Trophoblast cell (in vitro differentiated cells and primary cell): ENCODE measurements around the gene CDC37. TPM values are rescaled to one million over a fixed set of nuclear protein-coding genes. Genes with fewer than 3 reads are reported as not detected.

Experiments used
- DNase-seq, 2 donors: peaks; one replicate each; pipeline ENCODE4 v3.0.0-alpha.2; 2016
- H2AFZ ChIP-seq: 2 replicates; pipeline ENCODE4 v1.6.1; 2013; ENCODE audit warnings: low read length, moderate library complexity, mild to moderate bottlenecking; ENCODE audit not compliant: insufficient read depth, poor library complexity
- H2AK5ac ChIP-seq: 2 replicates; pipeline ENCODE4 v1.6.1; 2013; ENCODE audit warnings: mild to moderate bottlenecking, low read length
- H2BK120ac ChIP-seq: 2 replicates; pipeline ENCODE4 v1.6.1; 2013; ENCODE audit warnings: low read length, mild to moderate bottlenecking, moderate library complexity; ENCODE audit not compliant: insufficient read depth, poor library complexity
- H2BK12ac ChIP-seq: 2 replicates; pipeline ENCODE4 v1.6.1; 2013; ENCODE audit warnings: mild to moderate bottlenecking, low read length, moderate library complexity
- H2BK5ac ChIP-seq: 2 replicates; pipeline ENCODE4 v1.6.1; 2013; ENCODE audit warnings: low read length, low read depth, moderate library complexity, mild to moderate bottlenecking; ENCODE audit not compliant: poor library complexity
- H3K14ac ChIP-seq: 2 replicates; pipeline ENCODE4 v1.6.1; 2013; ENCODE audit warnings: mild to moderate bottlenecking, low read length
- H3K18ac ChIP-seq: 2 replicates; pipeline ENCODE4 v1.6.1; 2013; ENCODE audit warnings: mild to moderate bottlenecking, low read length
- H3K23ac ChIP-seq: 2 replicates; pipeline ENCODE4 v1.6.1; 2013; ENCODE audit warnings: low read length
- H3K27ac ChIP-seq: 2 replicates; pipeline ENCODE4 v1.5.1; 2013; ENCODE audit warnings: low read depth, mild to moderate bottlenecking, inconsistent platforms, low read length, moderate library complexity
- H3K27me3 ChIP-seq: 2 replicates; pipeline ENCODE4 v1.6.1; 2013; ENCODE audit warnings: inconsistent platforms, mild to moderate bottlenecking, low read length, moderate library complexity; ENCODE audit not compliant: insufficient read depth
- H3K36me3 ChIP-seq, 2 experiments: 1 replicate in 1 of 2; 2 replicates in 1 of 2; pipeline ENCODE4 v1.6.1; 2013; ENCODE audit warnings: low read length in 2 of 2, mild to moderate bottlenecking in 2 of 2, moderate library complexity in 1 of 2; ENCODE audit not compliant: insufficient read depth in 2 of 2, control insufficient read depth in 1 of 2
- H3K4ac ChIP-seq: 2 replicates; pipeline ENCODE4 v1.6.1; 2013; ENCODE audit warnings: low read depth, mild to moderate bottlenecking, low read length, moderate library complexity
- H3K4me1 ChIP-seq, 2 experiments: 1 replicate in 1 of 2; 2 replicates in 1 of 2; pipeline ENCODE4 v1.6.1; 2013; ENCODE audit warnings: low read length in 2 of 2, mild to moderate bottlenecking in 2 of 2, moderate library complexity in 1 of 2; ENCODE audit not compliant: insufficient read depth in 2 of 2, control insufficient read depth in 1 of 2
- H3K4me2 ChIP-seq: 2 replicates; pipeline ENCODE4 v1.6.1; 2013; ENCODE audit warnings: inconsistent platforms, mild to moderate bottlenecking, low read length, moderate library complexity
- H3K4me3 ChIP-seq: 2 replicates; pipeline ENCODE4 v1.5.1; 2013; ENCODE audit warnings: mild to moderate bottlenecking, low read depth, low read length, inconsistent platforms
- H3K79me1 ChIP-seq: one replicate; pipeline ENCODE4 v1.6.1; 2013; ENCODE audit warnings: low read length
- H3K79me2 ChIP-seq: 2 replicates; pipeline ENCODE4 v1.6.1; 2013; ENCODE audit warnings: low read length, mild to moderate bottlenecking; ENCODE audit not compliant: control insufficient read depth, insufficient read depth, poor library complexity
- H3K9ac ChIP-seq: 2 replicates; pipeline ENCODE4 v1.6.1; 2013; ENCODE audit warnings: mild to moderate bottlenecking, low read length
- H3K9me3 ChIP-seq: 2 replicates; pipeline ENCODE4 v1.6.1; 2013; ENCODE audit warnings: low read depth, mild to moderate bottlenecking, control low read depth, inconsistent platforms, low read length; ENCODE audit not compliant: insufficient read depth
- H4K12ac ChIP-seq: 2 replicates; pipeline ENCODE4 v1.6.1; 2013; ENCODE audit warnings: low read depth, mild to moderate bottlenecking, low read length, moderate library complexity
- H4K8ac ChIP-seq: 2 replicates; pipeline ENCODE4 v1.6.1; 2013; ENCODE audit warnings: low read depth, mild to moderate bottlenecking, low read length, moderate library complexity
- H4K91ac ChIP-seq: one replicate; pipeline ENCODE4 v1.6.1; 2013; ENCODE audit warnings: low read depth, mild to moderate bottlenecking, low read length, moderate library complexity
- WGBS: extraction: QIAGEN DNeasy Blood & Tissue Kit; methylation state at CpG from one replicate; pipeline ENCODE4 v1.1.7; 2013; ENCODE audit warnings: missing lambda C conversion rate; ENCODE audit not compliant: insufficient read length, insufficient coverage; ENCODE audit errors: extremely low coverage; 5-methylcytosine and 5-hydroxymethylcytosine counted together
- polyA plus RNA-seq: library from polyadenylated mRNA; stranded (reverse); fragments of 200-250 nt; gene quantifications from 2 replicates; pipeline ENCODE4 v1.2.3, GENCODE V29; 2013

Gene CDC37
- polyA plus RNA-seq = 163 and 166 TPM in 2 replicates

- Histone ChIP-seq H4K12ac (peak within 1 kb of the TSS; percentile 35), H4K91ac (peak within 1 kb of the TSS; percentile 41), H2BK120ac (peak within 1 kb of the TSS; percentile 80), H3K4me2 (peak within 1 kb of the TSS; percentile 100), H2AK5ac (peak within 1 kb of the TSS; percentile 28), H3K4ac (peak within 1 kb of the TSS; percentile 88), H3K4me1 (peaks cover 4 to 13% of the 10 kb centered on the region in 2 experiments), H2AFZ (peak within 1 kb of the TSS; percentile 83), H3K27ac (no peak within 1 kb of the TSS), H3K9ac (peak within 1 kb of the TSS; percentile 85), H2BK5ac (peak within 1 kb of the TSS; percentile 18), H3K14ac (peak within 1 kb of the TSS; percentile 36), H3K79me2 (peaks cover 12% of the 10 kb centered on the region), H3K9me3 (no peaks in the 10 kb centered on the region), H3K36me3 (peaks cover 5 to 16% of the 10 kb centered on the region in 2 experiments), H2BK12ac (no peak within 1 kb of the TSS), H3K23ac (no peak within 1 kb of the TSS), H3K18ac (peak within 1 kb of the TSS; percentile 34), H3K79me1 (peaks cover 6% of the 10 kb centered on the region), H4K8ac (peak within 1 kb of the TSS; percentile 82), H3K27me3 (peaks cover 12% of the 10 kb centered on the region), H3K4me3 (peak within 1 kb of the TSS; percentile 94)
- DNase-seq = peak; percentile 98 to 99
- no CpG with 5 or more reads among the region's 69 CpGs for WGBS
These were observed at the start of gene CDC37 for GRCh38 chr19:10403137-10404021. TSS of gene CDC37 (minus strand) at chr19:10403542. CDS start at chr19:10403479, 63 bp downstream.

- H3K79me2 ChIP-seq = no peaks in the 10 kb centered on the region
- H2BK12ac ChIP-seq = no peak overlapping the region
- H2BK120ac ChIP-seq = no peak overlapping the region
- H3K18ac ChIP-seq = no peak overlapping the region
- H2AFZ ChIP-seq = no peak overlapping the region
- H4K91ac ChIP-seq = no peak overlapping the region
- no peak overlapping the region for H4K12ac ChIP-seq
- H3K23ac ChIP-seq = no peak overlapping the region
- no peaks in the 10 kb centered on the region for H3K36me3 ChIP-seq
- no peak overlapping the region for H3K4me2 ChIP-seq
- no peak for DNase-seq
- H3K27ac ChIP-seq = no peak overlapping the region
- no peaks in the 10 kb centered on the region for H3K4me1 ChIP-seq
- no peak overlapping the region for H4K8ac ChIP-seq
- WGBS = no CpG with 5 or more reads among the region's 25 CpGs
- no peak overlapping the region for H2BK5ac ChIP-seq
- peak overlapping the region; percentile 41 for H3K4me3 ChIP-seq
- no peaks in the 10 kb centered on the region for H3K79me1 ChIP-seq
- H3K9ac ChIP-seq = no peak overlapping the region
- H2AK5ac ChIP-seq = no peak overlapping the region
- no peaks in the 10 kb centered on the region for H3K27me3 ChIP-seq
- peaks cover 3% of the 10 kb centered on the region for H3K9me3 ChIP-seq
- H3K4ac ChIP-seq = no peak overlapping the region
- H3K14ac ChIP-seq = no peak overlapping the region
These were observed 47.7 kb upstream of the CDC37 start for GRCh38 chr19:10450853-10451609.

- WGBS = no CpG with 5 or more reads among the region's 14 CpGs
- DNase-seq = no peak
- H3K4ac ChIP-seq = no peak overlapping the region
- no peak overlapping the region for H3K4me2 ChIP-seq
- H3K4me1 ChIP-seq = no peaks in the 10 kb centered on the region
- no peak overlapping the region for H4K91ac ChIP-seq
- H3K18ac ChIP-seq = no peak overlapping the region
- H3K9ac ChIP-seq = no peak overlapping the region
- H3K27ac ChIP-seq = no peak overlapping the region
- no peaks in the 10 kb centered on the region for H3K79me2 ChIP-seq
- H4K8ac ChIP-seq = no peak overlapping the region
- H2AFZ ChIP-seq = no peak overlapping the region
- no peaks in the 10 kb centered on the region for H3K79me1 ChIP-seq
- H2BK5ac ChIP-seq = no peak overlapping the region
- no peak overlapping the region for H3K4me3 ChIP-seq
- H3K36me3 ChIP-seq = no peaks in the 10 kb centered on the region
- no peak overlapping the region for H2BK12ac ChIP-seq
- H3K14ac ChIP-seq = no peak overlapping the region
- H2AK5ac ChIP-seq = no peak overlapping the region
- no peak overlapping the region for H2BK120ac ChIP-seq
- H4K12ac ChIP-seq = no peak overlapping the region
- H3K23ac ChIP-seq = no peak overlapping the region
- no peaks in the 10 kb centered on the region for H3K27me3 ChIP-seq
- H3K9me3 ChIP-seq = peaks cover 3% of the 10 kb centered on the region
These were observed 47.0 kb upstream of the CDC37 start for GRCh38 chr19:10450191-10450852.

- H3K14ac ChIP-seq = no peak overlapping the region
- no peaks in the 10 kb centered on the region for H3K79me2 ChIP-seq
- H3K79me1 ChIP-seq = no peaks in the 10 kb centered on the region
- H4K91ac ChIP-seq = no peak overlapping the region
- H4K12ac ChIP-seq = no peak overlapping the region
- no peak overlapping the region for H2BK12ac ChIP-seq
- H3K36me3 ChIP-seq = no peaks in the 10 kb centered on the region
- no peak overlapping the region for H2BK120ac ChIP-seq
- no peak overlapping the region for H2BK5ac ChIP-seq
- no peak overlapping the region for H3K4me2 ChIP-seq
- H3K4me1 ChIP-seq = no peaks in the 10 kb centered on the region
- no peak overlapping the region for H3K9ac ChIP-seq
- no CpG with 5 or more reads among the region's 7 CpGs for WGBS
- no peaks in the 10 kb centered on the region for H3K27me3 ChIP-seq
- H3K4me3 ChIP-seq = no peak overlapping the region
- H3K4ac ChIP-seq = no peak overlapping the region
- H3K23ac ChIP-seq = no peak overlapping the region
- H2AFZ ChIP-seq = no peak overlapping the region
- no peak overlapping the region for H2AK5ac ChIP-seq
- no peak overlapping the region for H4K8ac ChIP-seq
- H3K18ac ChIP-seq = no peak overlapping the region
- no peak overlapping the region for H3K27ac ChIP-seq
- no peak for DNase-seq
- peaks cover 3% of the 10 kb centered on the region for H3K9me3 ChIP-seq
These were observed 45.7 kb upstream of the CDC37 start for GRCh38 chr19:10449037-10449436.
